ENCODE results near the gene IL17C. TPM values are rescaled to one million over a fixed set of nuclear protein-coding genes. Genes with fewer than 3 reads are reported as not detected.

Gene IL17C
- total and polyA plus RNA-seq, 2 donors (not counting 3 experiments of a cell fraction or from before 2014, with no cell fraction given) = 0.17 TPM; not detected in 1

DNA sequence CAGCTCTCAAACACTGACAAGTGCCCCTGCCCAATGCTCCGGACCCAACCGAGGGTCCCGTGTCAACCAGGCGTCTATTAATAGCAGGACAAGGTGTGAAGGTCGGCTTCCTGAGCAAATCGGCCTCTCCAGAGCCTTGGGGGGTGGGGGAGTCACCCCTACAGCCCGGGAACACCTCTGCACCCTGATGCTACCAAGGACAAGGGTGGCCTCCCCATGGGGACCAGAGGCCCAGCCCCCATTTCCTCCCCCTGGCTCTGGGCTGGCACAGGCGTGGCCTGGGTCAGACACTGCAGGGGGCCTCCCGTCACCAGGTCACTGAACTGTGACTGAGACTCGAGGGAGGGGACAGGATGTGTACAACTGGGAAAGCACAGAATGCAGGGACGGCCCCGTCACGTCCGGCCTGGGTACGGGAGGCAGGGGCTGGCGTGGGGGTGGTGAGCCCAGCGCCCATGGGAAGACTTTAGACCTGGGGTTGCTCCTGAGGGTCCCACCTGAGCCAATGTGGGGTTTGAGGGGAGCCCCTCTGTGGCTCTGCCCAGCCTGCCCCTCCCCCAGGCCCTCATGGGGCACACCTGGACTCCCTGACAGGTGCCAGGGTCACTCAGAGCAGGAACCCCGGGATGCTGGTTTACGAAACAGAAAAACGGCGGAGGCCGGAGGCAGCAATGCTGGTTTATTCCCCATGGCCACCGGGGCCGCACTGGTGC is 13.1 kb downstream of the IL17C start:
- Histone ChIP-seq H3K27me3 (ENCODE audit: control insufficient read depth in 2 of 2, insufficient read depth in 2 of 2, low read length in 2 of 2) (no peaks in the 10 kb centered on the region), H3K9me1 (replicated peaks; ENCODE audit: control insufficient read depth, extremely low read depth, insufficient read depth, low read length) (no peaks in the 10 kb centered on the region), H3K4me2 (ENCODE audit: insufficient read depth, low read length) (peak overlapping the region; percentile 65), H3K36me3 (ENCODE audit: control insufficient read depth in 2 of 2, extremely low read depth in 1 of 2, insufficient read depth in 2 of 2, low read length in 2 of 2) (peaks cover 3 to 15% of the 10 kb centered on the region in 2 experiments), H3K9me3 (replicated peaks; ENCODE audit: control insufficient read depth, insufficient read depth, low read length) (no peaks in the 10 kb centered on the region), H3K4me3 (replicated peaks in 1 of 3; ENCODE audit: insufficient read depth in 1 of 3, low read depth in 1 of 3, low read length in 3 of 3) (peak overlapping the region in 1 of 3 experiments; percentile 68), H3K4me1 (ENCODE audit: control insufficient read depth, extremely low read depth, insufficient read depth, low read length) (peaks cover 13% of the 10 kb centered on the region), H3K79me2 (ENCODE audit: control insufficient read depth, insufficient read depth, low read length) (no peaks in the 10 kb centered on the region), H2AFZ (ENCODE audit: low read depth, low read length) (no peak overlapping the region), H3K27ac (ENCODE audit: insufficient read depth, low read depth, low read length) (peak overlapping the region; percentile 5), H4K20me1 (replicated peaks; ENCODE audit: control insufficient read depth, extremely low read depth, insufficient read depth, low read length) (no peaks in the 10 kb centered on the region), H3K9ac (replicated peaks; ENCODE audit: extremely low read depth, insufficient read depth, low read length) (no peak overlapping the region)
- intact Hi-C loops (cut with micrococcal nuclease) = no loop called here
- ChIA-PET CTCF (interaction anchor here (0.6 kb wide), 1 partner anchor 14 kb away, joined by 3 read pairs; no protein-coding TSS in a partner anchor), POLR2A (no interaction called here)
- dilution Hi-C loops (cut with MboI; ENCODE audit: extremely low pct_ligation_motif_present, low sequenced_read_pairs) = no loop called here
- no TSS peak for BruUV-seq (replicated peaks)
- TF ChIP-seq MYC (IDR thresholded peaks at IDR 0.05; ENCODE audit: low read depth, low read length) = no peak
- TF ChIP-seq POLR2A (IDR thresholded peaks at IDR 0.05; ENCODE audit: low read depth, low read length) = no peak
- TF ChIP-seq, protein P1, sequence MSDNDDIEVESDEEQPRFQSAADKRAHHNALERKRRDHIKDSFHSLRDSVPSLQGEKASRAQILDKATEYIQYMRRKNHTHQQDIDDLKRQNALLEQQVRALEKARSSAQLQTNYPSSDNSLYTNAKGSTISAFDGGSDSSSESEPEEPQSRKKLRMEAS (IDR thresholded peaks at IDR 0.05; ENCODE audit: insufficient read depth, insufficient read length) = no peak
- no peak for TF ChIP-seq POLR2AphosphoS5 (IDR thresholded peaks at IDR 0.05; ENCODE audit: insufficient read depth, low read depth, low read length)
- TF ChIP-seq FOS (IDR thresholded peaks at IDR 0.05; ENCODE audit: borderline replicate concordance, insufficient read depth, low read length) = no peak
- FAIRE-seq (peak; percentile 43), DNase-seq (ENCODE audit: low read depth, low spot score) (no peak)

DNA sequence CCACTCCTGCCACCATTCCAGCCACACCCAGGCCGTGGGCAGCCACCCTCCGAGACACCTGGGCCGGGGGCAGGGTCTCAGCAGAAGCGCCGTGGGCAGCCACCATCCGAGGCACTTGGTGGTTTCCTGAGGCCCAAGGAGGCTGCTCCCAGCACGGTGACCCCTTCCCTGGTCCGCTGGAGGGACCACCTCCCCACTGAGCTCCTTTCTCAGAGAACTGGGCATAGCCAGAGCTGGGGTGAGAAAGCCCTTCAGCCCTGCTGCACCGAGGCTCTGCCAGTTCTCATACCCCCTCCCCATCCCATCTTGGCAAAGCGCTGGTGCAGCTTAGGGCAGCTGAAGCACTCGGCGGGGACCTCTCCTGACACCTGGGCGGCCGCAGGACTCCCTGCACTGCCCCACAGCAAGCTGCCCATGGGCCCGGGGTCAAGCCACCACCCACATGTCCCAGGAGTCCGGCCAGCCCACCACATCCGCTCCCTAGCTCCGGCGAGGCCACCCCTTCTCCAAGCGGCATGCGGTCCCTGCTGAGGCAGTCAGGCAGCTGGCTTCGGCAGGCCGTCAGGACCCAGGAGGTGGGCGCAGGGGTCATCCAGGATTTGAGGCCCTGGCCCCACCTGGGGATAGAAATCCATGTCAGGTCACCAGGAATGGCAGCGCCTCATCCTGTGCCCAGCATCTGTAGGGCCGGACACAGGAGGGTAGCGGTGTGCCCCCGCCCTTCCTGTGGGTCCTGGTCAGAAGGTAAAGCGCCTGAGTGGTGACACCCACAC is 13.8 kb downstream of the IL17C start:
- H2AFZ ChIP-seq (ENCODE audit: low read depth, low read length) = no peak overlapping the region

More for the DNA sequence above, 13.8 kb downstream of the IL17C start:
- ChIA-PET CTCF (interaction anchor here (0.6 kb wide), 1 partner anchor 15 kb away, joined by 3 read pairs; no protein-coding TSS in a partner anchor), POLR2A (no interaction called here)
- Histone ChIP-seq H3K4me3 (replicated peaks in 1 of 3; ENCODE audit: insufficient read depth in 1 of 3, low read depth in 1 of 3, low read length in 3 of 3) (no peak overlapping the region), H3K36me3 (ENCODE audit: control insufficient read depth in 2 of 2, extremely low read depth in 1 of 2, insufficient read depth in 2 of 2, low read length in 2 of 2) (peaks cover 3 to 17% of the 10 kb centered on the region in 2 experiments), H3K4me1 (ENCODE audit: control insufficient read depth, extremely low read depth, insufficient read depth, low read length) (peaks cover 13% of the 10 kb centered on the region), H3K9me1 (replicated peaks; ENCODE audit: control insufficient read depth, extremely low read depth, insufficient read depth, low read length) (no peaks in the 10 kb centered on the region), H3K9me3 (replicated peaks; ENCODE audit: control insufficient read depth, insufficient read depth, low read length) (no peaks in the 10 kb centered on the region), H3K79me2 (ENCODE audit: control insufficient read depth, insufficient read depth, low read length) (no peaks in the 10 kb centered on the region), H3K9ac (replicated peaks; ENCODE audit: extremely low read depth, insufficient read depth, low read length) (no peak overlapping the region), H3K27ac (ENCODE audit: insufficient read depth, low read depth, low read length) (no peak overlapping the region), H3K27me3 (ENCODE audit: control insufficient read depth in 2 of 2, insufficient read depth in 2 of 2, low read length in 2 of 2) (no peaks in the 10 kb centered on the region), H3K4me2 (ENCODE audit: insufficient read depth, low read length) (no peak overlapping the region), H4K20me1 (replicated peaks; ENCODE audit: control insufficient read depth, extremely low read depth, insufficient read depth, low read length) (no peaks in the 10 kb centered on the region)
- TF ChIP-seq GATA2 (IDR thresholded peaks at IDR 0.05; ENCODE audit: insufficient read depth, insufficient read length, low read depth, low read length) = no peak
- no peak for TF ChIP-seq MYC (IDR thresholded peaks at IDR 0.05; ENCODE audit: low read depth, low read length)
- no peak for TF ChIP-seq POLR2A (IDR thresholded peaks at IDR 0.05; ENCODE audit: low read depth, low read length)
- TF ChIP-seq FOS (IDR thresholded peaks at IDR 0.05; ENCODE audit: borderline replicate concordance, insufficient read depth, low read length) = no peak
- TF ChIP-seq, protein P2, sequence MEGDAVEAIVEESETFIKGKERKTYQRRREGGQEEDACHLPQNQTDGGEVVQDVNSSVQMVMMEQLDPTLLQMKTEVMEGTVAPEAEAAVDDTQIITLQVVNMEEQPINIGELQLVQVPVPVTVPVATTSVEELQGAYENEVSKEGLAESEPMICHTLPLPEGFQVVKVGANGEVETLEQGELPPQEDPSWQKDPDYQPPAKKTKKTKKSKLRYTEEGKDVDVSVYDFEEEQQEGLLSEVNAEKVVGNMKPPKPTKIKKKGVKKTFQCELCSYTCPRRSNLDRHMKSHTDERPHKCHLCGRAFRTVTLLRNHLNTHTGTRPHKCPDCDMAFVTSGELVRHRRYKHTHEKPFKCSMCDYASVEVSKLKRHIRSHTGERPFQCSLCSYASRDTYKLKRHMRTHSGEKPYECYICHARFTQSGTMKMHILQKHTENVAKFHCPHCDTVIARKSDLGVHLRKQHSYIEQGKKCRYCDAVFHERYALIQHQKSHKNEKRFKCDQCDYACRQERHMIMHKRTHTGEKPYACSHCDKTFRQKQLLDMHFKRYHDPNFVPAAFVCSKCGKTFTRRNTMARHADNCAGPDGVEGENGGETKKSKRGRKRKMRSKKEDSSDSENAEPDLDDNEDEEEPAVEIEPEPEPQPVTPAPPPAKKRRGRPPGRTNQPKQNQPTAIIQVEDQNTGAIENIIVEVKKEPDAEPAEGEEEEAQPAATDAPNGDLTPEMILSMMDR (IDR thresholded peaks at IDR 0.05; ENCODE audit: extremely low read depth in 1 of 2, insufficient read depth in 1 of 2, low read depth in 1 of 2, low read length in 2 of 2) = no peak
- no peak for TF ChIP-seq EZH2 (IDR thresholded peaks at IDR 0.05; ENCODE audit: borderline replicate concordance, low read depth, low read length, severe bottlenecking)
- TF ChIP-seq, protein P1 (IDR thresholded peaks at IDR 0.05; ENCODE audit: insufficient read depth, insufficient read length) = no peak
- TF ChIP-seq JUN (IDR thresholded peaks at IDR 0.05; ENCODE audit: borderline replicate concordance, insufficient read depth, insufficient read length, low read depth) = no peak
- TF ChIP-seq POLR2AphosphoS5 (IDR thresholded peaks at IDR 0.05; ENCODE audit: insufficient read depth, low read depth, low read length) = no peak
- DNase-seq (ENCODE audit: low read depth, low spot score) (no peak), FAIRE-seq (no peak)
- intact Hi-C loops (cut with micrococcal nuclease) (no loop called here), dilution Hi-C loops (cut with MboI; ENCODE audit: extremely low pct_ligation_motif_present, low sequenced_read_pairs) (no loop called here)
- BruUV-seq (replicated peaks) = TSS peak; percentile 39

Measured in endothelial cell of umbilical vein (primary cell).